Omental fat pad (tissue), 4 donors: Measurements from ENCODE around the gene PDE11A. TPM values are rescaled to one million over a fixed set of nuclear protein-coding genes. Genes with fewer than 3 reads are reported as not detected.
"Not testable (repeated sequence)": the region's sequence is repeated elsewhere in the genome, so short reads cannot be mapped to it uniquely, and the experiment has no call there.

Experiments used
- ATAC-seq: fragments of 150-250 bp; one replicate; pipeline ENCODE4 v1.9.1; 2016; ENCODE audit warnings: mild to moderate bottlenecking, moderate library complexity; ENCODE audit not compliant: low FRiP score
- DNase-seq: peaks from one replicate; pipeline ENCODE4 v3.0.0-alpha.2; 2019; ENCODE audit warnings: low spot score
- CTCF ChIP-seq, 3 donors: fragments of 450-650 bp; IDR thresholded peaks; one replicate each; pipeline ENCODE4 v1.5.1; 2016 to 2017; ENCODE audit warnings: antibody characterized with exemption in 3 of 3, mild to moderate bottlenecking in 3 of 3, moderate library complexity in 2 of 3
- total RNA-seq, 4 donors: library from RNA; depleted of rRNA; stranded (reverse); fragments of >200 nt; gene quantifications; one replicate each; pipeline ENCODE4 v1.1.0, GENCODE V29; 2016

The PDE11A gene
- total RNA-seq, 4 donors from 2014 or later = 0.16 to 0.65 TPM; not detected in 2

- ATAC-seq = no peak
- no peak for TF ChIP-seq CTCF (IDR thresholded peaks at IDR 0.05)
Measured at GRCh38 chr2:177796654-177797415, 275.7 kb downstream of the PDE11A start.

GRCh38 chr2:177796011-177796410, 276.6 kb downstream of the PDE11A start:
- no peak for TF ChIP-seq CTCF (IDR thresholded peaks at IDR 0.05)
- ATAC-seq (no peak), DNase-seq (no peak)

More at GRCh38 chr2:177796654-177797415, 275.7 kb downstream of the PDE11A start:
- DNase-seq = no peak

DNA sequence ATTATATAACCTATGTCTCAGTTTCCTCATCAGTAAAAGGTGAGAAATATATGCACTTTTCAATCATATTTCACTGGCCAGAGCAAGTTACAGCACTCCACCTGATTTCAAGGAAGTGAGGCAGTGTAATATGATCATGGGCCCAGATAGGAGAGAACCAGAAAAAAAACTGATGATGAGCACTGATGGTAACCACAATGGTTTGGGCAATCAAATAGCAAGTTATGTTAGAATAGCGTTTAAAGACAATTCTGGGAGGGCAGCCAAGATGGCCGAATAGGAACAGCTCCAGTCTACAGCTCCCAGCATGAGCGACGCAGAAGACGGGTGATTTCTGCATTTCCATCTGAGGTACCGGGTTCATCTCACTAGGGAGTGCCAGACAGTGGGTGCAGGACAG, 287.4 kb downstream of the PDE11A start:
- DNase-seq, ATAC-seq: not testable (repeated sequence)

- no peak for TF ChIP-seq CTCF (IDR thresholded peaks at IDR 0.05)
- no peak for DNase-seq
- ATAC-seq = no peak
Measured at GRCh38 chr2:177784745-177785067, 287.9 kb downstream of the PDE11A start.

DNA sequence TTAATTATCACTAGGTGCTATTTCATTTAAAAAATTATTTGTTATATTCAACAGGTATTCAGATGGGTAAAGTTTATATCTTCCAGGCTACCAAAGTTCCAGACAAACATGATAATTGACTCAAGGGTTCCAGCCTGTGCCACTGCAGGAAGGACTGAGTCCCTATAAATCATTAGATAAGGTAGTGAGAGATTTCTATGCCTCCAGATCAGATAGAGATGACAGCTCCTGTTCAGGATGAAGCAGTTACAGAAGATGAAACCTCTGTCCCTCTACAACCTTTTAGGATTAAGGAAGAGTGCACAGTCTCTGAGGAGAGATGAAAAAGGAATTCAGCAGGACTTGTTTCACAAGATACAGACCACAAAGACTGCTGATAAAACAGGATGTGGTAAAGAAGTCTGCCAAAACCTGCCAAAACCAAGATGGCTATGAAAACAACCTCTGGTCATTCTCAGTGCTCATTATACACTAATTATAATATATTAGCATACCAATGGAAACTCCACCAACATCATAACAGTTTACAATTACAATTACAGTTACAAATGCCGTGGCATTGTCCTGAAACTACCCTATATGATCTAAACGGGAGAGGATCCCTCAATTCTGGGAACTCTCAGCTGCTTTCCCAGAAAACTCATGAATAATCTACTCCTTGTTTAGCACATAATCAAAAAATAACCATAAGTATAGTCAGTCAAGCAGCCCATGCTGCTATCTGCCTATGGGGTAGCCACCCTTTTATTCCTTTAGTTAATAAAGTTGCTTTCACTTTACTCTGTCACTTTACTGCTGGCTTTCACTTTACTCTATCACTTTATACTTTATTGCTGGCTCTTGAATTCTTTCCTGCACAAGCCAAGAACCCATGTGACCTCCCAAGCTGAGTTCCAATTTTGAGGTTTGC, 288.5 kb downstream of the PDE11A start:
- no peak for TF ChIP-seq CTCF (IDR thresholded peaks at IDR 0.05)
- ATAC-seq = no peak
- DNase-seq = no peak

- DNase-seq (no peak), ATAC-seq (no peak)
- no peak for TF ChIP-seq CTCF (IDR thresholded peaks at IDR 0.05)
Measured at GRCh38 chr2:177783091-177783490, 289.5 kb downstream of the PDE11A start.

DNA sequence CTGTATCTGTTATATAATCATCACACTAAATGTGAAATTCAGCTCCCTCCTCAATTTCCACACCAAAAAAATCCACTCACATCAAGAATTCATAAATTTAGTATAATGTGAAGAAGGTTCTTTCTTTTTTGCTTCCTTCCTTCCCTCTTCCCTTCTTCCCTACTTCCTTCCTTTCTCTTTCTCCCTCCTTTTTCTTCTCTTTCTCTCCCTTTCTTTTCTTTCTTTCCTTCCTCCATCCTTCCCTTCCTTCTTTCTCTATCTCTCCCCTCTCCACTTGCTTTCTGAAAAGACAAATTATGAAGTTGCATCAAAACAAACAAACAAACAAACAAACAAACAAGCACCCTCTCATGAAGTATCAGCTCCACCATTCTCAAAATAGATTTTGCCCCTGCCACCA, 290.0 kb downstream of the PDE11A start:
- no peak for DNase-seq
- no peak for ATAC-seq
- TF ChIP-seq CTCF (IDR thresholded peaks at IDR 0.05) = no peak
